SK-N-MC (cell line): ENCODE measurements around the gene TBC1D1.

ENCODE experiments used
- EZH2 ChIP-seq: fragments of 200-600 bp; sonication (generic); IDR thresholded peaks from one replicate; pipeline ENCODE4 v1.6.1; 2017; ENCODE audit warnings: antibody characterized with exemption
- POLR2AphosphoS5 ChIP-seq: IDR thresholded peaks from 2 replicates; pipeline ENCODE4 v1.6.1; 2012; ENCODE audit warnings: mild to moderate bottlenecking, low read depth, low read length, borderline replicate concordance

DNA sequence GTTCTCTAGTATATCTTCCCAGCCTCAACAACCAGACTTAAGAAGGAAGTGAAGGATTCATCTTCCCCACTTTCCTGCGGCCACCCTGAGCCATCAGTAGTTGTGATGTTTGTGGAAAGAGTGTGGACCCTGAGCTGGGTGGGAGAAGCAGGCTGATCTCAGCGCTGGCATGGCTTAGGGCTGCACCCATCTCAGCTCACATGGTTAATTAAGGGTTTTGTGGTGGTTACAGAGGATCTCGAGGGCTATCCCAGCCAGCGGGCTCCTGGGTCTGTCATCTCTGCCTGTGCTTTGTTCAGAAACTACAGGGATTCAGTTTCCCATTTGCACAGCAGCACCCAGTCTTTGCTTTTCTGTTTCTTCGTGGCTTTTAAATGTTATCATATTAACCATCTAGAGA is 232.7 kb downstream of the TBC1D1 start:
- TF ChIP-seq POLR2AphosphoS5: no peak
- no peak for TF ChIP-seq EZH2
